Activated naive CD8-positive, alpha-beta T cell treated with anti-CD3 and anti-CD28 coated beads, Interleukin-2, amount 50 U/mL, for 16 hours (primary cell): ENCODE measurements around the gene EPHA1.
"Not testable (repeated sequence)": the region's sequence is repeated elsewhere in the genome, so short reads cannot be mapped to it uniquely, and the experiment has no call there.

Source experiments
- DNase-seq: peaks from one replicate; pipeline ENCODE4 v3.0.0-alpha.2; 2020; ENCODE audit warnings: low read depth, low spot score

EPHA1 gene

GRCh38 chr7:143431109-143431508 lies 22.5 kb upstream of the EPHA1 start:
- DNase-seq, result no peak

GRCh38 chr7:143429770-143430698 lies 21.4 kb upstream of the EPHA1 start:
- no peak for DNase-seq

DNA sequence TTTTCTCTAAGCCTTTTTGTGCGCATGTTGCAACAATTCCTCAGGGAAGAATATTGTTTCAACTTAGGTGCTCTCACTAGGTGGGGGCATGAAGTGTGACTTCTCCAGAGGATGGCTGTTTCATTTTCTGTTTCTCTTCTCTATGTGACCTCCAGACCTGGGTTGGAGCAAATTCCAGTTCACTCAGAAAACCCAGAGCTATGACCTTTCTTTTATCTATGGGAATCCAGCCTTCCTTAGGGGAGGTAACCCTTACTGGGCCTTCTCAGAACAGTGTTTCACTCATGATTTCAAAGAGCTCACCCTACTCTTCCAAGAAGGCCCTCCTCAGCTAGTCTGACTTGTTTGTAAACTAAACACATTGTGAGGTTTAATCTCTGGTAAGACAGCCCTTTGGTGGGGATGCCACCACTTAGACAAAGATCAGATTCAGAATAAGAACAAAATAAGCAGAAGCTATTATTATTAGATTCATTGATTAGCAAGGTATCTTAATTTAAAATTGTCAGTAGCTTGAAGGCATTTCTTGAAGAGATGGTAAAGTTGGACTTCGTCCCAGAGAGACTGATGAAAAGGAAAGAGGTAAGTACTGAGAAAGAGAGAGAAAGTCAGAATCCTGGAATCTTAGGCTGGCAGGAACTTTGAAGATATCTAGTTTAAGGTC lies 18.0 kb upstream of the EPHA1 start:
- no peak for DNase-seq

DNA sequence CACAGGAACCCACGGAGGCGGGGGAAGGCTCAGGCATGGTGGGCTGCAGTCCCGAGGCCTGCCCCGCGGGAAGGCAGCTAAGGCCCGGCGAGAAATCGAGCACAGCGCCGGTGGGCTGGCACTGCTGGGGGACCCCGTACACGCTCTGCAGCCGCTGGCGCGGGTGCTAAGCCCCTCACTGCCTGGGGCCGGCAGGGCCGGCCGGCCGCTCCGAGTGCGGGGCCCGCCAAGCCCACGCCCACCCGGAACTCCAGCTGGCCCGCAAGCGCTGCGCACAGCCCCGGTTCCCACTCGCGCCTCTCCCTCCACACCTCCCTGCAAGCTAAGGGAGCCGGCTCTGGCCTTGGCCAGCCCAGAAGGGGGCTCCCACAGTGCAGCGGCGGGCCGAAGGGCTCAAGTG lies 15.8 kb upstream of the EPHA1 start:
- not testable (repeated sequence) for DNase-seq

GRCh38 chr7:143422033-143422432 lies 13.4 kb upstream of the EPHA1 start:
- no peak for DNase-seq

- DNase-seq, result not testable (repeated sequence)
Observed at GRCh38 chr7:143420624-143421023, 12.0 kb upstream of the EPHA1 start.

- DNase-seq, result no peak
Observed at GRCh38 chr7:143419880-143420279, 11.2 kb upstream of the EPHA1 start.

DNA sequence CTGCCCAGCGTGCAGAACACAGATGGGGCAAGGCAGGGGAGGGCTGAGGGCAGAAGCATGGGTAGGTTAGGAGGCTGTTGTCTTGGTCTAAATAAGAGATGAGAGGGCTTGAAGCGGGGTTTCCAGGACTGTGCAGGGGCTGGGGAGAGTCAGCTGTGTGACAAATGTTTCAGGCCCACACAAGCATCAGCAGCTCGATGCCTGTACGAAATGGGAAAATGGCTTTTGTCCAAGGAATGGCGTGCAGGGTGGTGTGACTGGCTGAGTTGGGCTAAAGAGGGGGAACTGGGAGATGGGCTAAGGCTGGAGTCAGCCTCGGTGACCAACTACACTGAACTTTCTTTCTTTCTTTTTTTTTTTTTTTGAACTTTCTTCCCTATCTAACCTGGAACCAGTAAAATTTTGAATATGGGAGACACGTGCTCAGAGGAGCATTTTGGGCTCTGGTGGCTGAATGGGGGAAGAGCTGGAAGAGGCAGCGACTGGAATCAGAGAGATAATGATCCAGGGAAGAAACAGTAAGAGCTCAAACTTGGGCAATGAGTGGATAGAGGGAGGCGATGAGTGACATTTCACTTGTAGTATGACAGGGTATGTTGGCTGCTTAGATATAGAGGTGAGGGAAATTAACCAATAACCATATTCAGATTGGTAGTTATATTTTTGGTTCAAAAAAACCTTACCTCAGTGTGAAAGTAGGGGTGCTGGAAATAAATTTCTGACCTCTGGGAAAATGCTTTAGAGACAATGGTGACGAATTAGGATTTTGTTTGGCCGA lies 10.2 kb upstream of the EPHA1 start:
- DNase-seq, result no peak

- DNase-seq, result no peak
Observed at GRCh38 chr7:143417734-143418383, 9.2 kb upstream of the EPHA1 start.

GRCh38 chr7:143416565-143417149 lies 8.0 kb upstream of the EPHA1 start:
- DNase-seq, result no peak

DNA sequence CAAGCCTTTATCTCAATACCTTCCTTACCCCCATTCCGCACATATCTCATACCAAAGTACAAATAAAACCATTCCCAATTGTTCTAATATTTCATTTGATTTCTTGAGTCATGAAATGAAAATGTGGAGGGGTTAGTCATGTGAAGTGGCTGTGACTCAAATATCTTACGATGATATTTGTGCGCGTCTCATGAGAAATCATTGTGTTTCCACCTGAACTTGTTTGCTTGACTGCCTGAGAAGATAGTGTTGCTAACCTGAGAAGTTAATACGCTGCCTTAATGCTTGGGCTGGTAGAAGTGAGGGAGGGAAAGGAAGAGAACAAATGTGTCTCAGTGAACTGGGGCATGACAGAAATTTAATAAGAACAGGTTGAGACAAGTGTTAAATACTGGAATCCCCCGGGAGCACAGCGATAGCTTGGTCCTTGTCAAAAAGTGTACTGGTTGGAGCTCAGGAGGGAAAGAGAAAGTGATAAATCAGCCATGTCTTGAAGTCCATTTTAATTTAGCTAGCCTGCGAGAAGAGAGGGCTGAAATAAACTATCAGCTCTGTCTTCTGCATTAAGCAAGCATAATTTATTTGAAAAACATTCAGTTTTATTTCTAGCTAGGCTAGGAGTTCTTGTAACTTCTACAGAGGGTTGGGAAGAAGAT lies 7.2 kb upstream of the EPHA1 start:
- no peak for DNase-seq

DNA sequence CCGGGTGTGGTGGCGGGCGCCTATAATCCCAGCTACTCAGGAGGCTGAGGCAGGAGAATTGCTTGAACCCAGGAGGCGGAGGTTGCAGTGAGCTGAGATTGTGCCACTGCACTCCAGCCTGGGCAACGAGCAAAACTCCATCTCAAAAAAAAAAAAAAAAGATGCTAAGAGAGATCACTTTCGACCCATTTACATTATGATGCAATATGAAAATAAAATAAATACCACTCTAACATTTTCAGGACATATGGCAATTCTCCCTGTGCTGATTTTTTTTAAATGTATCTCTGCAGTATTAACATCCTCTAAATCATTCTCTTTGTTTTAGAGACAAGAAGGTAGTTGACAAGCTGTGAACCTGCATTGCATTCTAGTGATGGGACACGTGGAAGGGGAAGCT lies 6.6 kb upstream of the EPHA1 start:
- DNase-seq, result not testable (repeated sequence)

DNA sequence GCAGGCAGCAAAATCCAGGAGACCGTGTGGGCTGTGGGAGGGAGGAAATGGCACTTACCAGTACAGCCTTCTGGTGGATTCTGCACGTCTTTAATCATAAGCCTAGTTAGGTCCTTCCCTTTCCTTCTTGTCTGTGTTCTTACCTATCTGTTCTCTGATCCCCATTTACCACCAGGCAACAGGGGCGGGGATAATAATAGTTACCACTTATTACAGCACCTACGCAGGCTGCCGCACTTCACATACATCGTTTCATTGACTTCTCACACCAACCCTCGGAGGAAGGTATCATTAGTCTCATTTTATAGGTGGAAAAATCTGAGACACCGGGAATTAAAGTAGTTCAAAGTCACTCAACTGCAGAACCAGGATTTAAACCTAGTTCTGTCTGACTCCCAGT lies 4.5 kb upstream of the EPHA1 start:
- no peak for DNase-seq

DNA sequence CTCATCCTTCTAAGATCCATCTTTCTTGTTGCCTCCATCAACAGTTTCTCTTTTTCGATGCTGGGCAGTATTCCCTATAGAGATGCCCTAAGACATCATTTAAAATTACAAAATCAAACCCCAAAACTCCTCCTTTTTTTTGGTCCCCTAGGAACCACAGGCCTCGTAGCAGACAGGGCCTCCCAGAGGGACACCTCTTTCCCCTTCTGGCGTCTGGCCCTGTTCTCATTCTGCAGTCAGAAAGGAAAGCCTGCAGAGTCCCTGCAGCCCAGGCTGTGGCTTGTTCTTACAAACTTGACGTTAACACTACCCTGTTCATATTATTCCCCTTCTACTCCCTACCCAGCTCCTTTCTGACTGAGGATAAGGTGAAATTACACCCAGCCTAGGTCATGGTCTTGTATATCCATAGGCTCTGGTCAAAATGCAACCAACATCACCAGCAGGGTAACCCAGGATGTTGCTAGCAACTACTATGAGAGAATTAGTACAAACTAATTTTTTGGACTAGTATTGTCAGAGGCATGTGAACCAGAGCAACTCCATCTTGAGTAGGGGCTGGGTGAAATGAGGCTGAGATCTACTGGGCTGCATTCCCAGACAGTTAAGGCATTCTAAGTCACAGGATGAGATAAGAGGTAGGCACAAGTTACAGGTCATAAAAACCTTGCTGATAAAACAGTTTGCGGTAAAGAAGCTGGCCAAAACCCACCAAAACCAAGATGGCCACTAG lies 3.5 kb upstream of the EPHA1 start:
- no peak for DNase-seq

- DNase-seq, result no peak
Observed at GRCh38 chr7:143410521-143411004, 1.9 kb upstream of the EPHA1 start.

DNA sequence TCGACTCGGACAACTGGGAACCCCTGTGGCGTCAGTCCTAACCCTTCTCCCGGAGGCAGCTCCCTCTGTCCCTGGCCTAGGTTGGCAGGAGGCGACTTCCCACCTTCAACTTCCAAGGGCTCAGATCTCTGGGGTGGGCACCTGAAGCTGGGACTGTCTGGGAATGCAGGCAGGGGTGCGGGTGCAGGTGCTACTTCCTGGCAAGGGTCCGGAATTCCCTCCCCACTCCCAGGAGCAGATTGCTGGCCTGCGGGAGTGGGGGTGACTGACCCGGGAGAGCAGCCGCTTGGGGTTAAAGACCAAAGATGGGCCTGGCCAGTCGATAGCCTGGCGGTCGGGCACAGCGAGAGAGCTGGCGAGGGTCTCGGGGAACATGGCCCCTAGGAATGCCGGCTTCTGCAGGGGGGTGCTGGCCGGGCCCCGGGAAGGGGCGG lies 387 bp downstream of the EPHA1 start:
- no peak for DNase-seq

GRCh38 chr7:143407287-143408251 lies 1.1 kb downstream of the EPHA1 start:
- no peak for DNase-seq

DNA sequence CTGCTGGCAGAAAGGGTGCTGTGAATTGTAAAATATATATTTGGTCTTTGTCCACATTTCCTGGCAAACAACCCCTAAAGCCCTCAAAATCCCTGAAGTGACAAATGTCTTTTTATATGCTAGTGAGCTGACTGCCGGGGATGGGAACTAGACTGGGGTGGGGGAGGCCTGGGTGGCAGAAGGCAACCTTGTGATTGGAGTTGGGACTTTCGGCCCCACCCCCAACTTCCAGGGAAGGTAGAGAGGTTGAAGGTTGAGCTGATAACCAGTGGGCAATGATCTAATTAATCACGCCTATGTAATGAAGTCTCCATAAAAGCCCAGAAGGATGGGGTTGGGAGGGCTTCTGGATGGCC lies 2.7 kb downstream of the EPHA1 start:
- DNase-seq, result no peak
